SK-N-SH (cell line): ENCODE results near the gene IDE. TPM values are rescaled to one million over a fixed set of nuclear protein-coding genes. Genes with fewer than 3 reads are reported as not detected.

Experiments used
- CTCF ChIA-PET: fragments of 300-600, 350-600 bp; formaldehyde crosslinking; extraction: SDS; loops from one replicate; lab custom pipeline; 2021; lab: Yijun Ruan, JAX
- POLR2A ChIA-PET: fragments of 350-600 bp; sonication (Branson Sonifier 250); formaldehyde crosslinking; extraction: SDS; loops from one replicate; lab custom pipeline; 2020; ENCODE audit warnings: antibody characterized with exemption, inconsistent platforms; lab: Yijun Ruan, JAX
- DNase-seq: peaks from one replicate; pipeline ENCODE4 v3.0.0; 2012
- H2AFZ ChIP-seq: fragments of 200-600 bp; sonication (generic); 2 replicates; pipeline ENCODE4 v1.8.1; 2016; ENCODE audit warnings: antibody characterized with exemption, mild to moderate bottlenecking, low read depth
- H3F3A ChIP-seq: fragments of 200-600 bp; sonication (generic); replicated peaks from 2 replicates; pipeline ENCODE3; 2016; ENCODE audit warnings: antibody characterized with exemption, mild to moderate bottlenecking; ENCODE audit not compliant: insufficient read depth
- H3K27ac ChIP-seq, 2 experiments: fragments of 200-500 bp in 1 of 2; fragments of 200-600 bp in 1 of 2; sonication (Bioruptor generic) in 1 of 2; sonication (generic), shearing (Covaris generic) in 1 of 2; 2 replicates each; pipeline versions ENCODE4 v1.5.1 to v1.6.1; 2014 to 2016; ENCODE audit warnings: low read depth in 2 of 2, inconsistent platforms in 1 of 2, low read length in 1 of 2, mild to moderate bottlenecking in 1 of 2, mixed read lengths in 1 of 2
- H3K27me3 ChIP-seq: fragments of 200-600 bp; sonication (generic), shearing (Covaris generic); 2 replicates; pipeline ENCODE4 v1.6.1; 2016; ENCODE audit warnings: mixed run types; ENCODE audit not compliant: insufficient read depth
- H3K36me3 ChIP-seq, 2 experiments: fragments of 200-500 bp in 1 of 2; fragments of 200-600 bp in 1 of 2; sonication (Bioruptor generic) in 1 of 2; sonication (generic) in 1 of 2; replicated peaks in 1 of 2; 2 replicates each; pipeline versions ENCODE3 to v1.5.1; 2014 to 2016; ENCODE audit warnings: low read length in 1 of 2, mild to moderate bottlenecking in 1 of 2; ENCODE audit not compliant: insufficient read depth in 2 of 2, control insufficient read depth in 1 of 2
- H3K4me1 ChIP-seq, 2 experiments: fragments of 200-500 bp in 1 of 2; fragments of 200-600 bp in 1 of 2; sonication (Bioruptor generic) in 1 of 2; sonication (generic), shearing (Covaris generic) in 1 of 2; 2 replicates each; pipeline versions ENCODE4 v1.5.1 to v1.6.1; 2014 to 2016; ENCODE audit warnings: low read depth in 1 of 2, low read length in 1 of 2, mixed run types in 1 of 2; ENCODE audit not compliant: insufficient read depth in 2 of 2, control insufficient read depth in 1 of 2
- H3K4me2 ChIP-seq: fragments of 200-600 bp; sonication (generic), shearing (Covaris generic); 2 replicates; pipeline ENCODE4 v1.6.1; 2017; ENCODE audit warnings: mixed run types
- H3K4me3 ChIP-seq, 2 experiments: fragments of 200-500 bp in 1 of 2; fragments of 200-600 bp in 1 of 2; sonication (Bioruptor generic) in 1 of 2; sonication (generic), shearing (Covaris generic) in 1 of 2; 2 replicates each; pipeline versions ENCODE4 v1.5.1 to v1.8.1; 2014 to 2016; ENCODE audit warnings: low read depth in 2 of 2, inconsistent platforms in 1 of 2, low read length in 1 of 2, mild to moderate bottlenecking in 1 of 2, mixed read lengths in 1 of 2, moderate library complexity in 1 of 2
- H3K79me2 ChIP-seq: fragments of 200-600 bp; sonication (generic); 2 replicates; pipeline ENCODE4 v1.8.1; 2017; ENCODE audit warnings: mild to moderate bottlenecking; ENCODE audit not compliant: insufficient read depth
- H3K9ac ChIP-seq: fragments of 200-600 bp; sonication (generic); 2 replicates; pipeline ENCODE4 v1.6.1; 2017; ENCODE audit warnings: mixed run types
- H3K9me2 ChIP-seq: fragments of 200-600 bp; sonication (generic); 2 replicates; pipeline ENCODE4 v1.6.1; 2017; ENCODE audit warnings: mixed run types
- H3K9me3 ChIP-seq: fragments of 200-600 bp; sonication (generic); 2 replicates; pipeline ENCODE4 v1.6.1; 2017; ENCODE audit warnings: mixed run types, mild to moderate bottlenecking, moderate library complexity
- H4K20me1 ChIP-seq: fragments of 200-600 bp; sonication (generic); 2 replicates; pipeline ENCODE4 v1.6.1; 2017; ENCODE audit warnings: mild to moderate bottlenecking, mixed run types; ENCODE audit not compliant: insufficient read depth
- CHD2 ChIP-seq: fragments of 150-350 bp; IDR thresholded peaks from 2 replicates; pipeline ENCODE4 v1.6.1; 2018; ENCODE audit warnings: low read length; ENCODE audit not compliant: partially characterized antibody
- ELF1 ChIP-seq: IDR thresholded peaks from 2 replicates; pipeline ENCODE4 v1.4.0; 2012
- EZH2phosphoT487 ChIP-seq: fragments of 200-600 bp; sonication (generic); IDR thresholded peaks from 2 replicates; pipeline ENCODE4 v1.6.1; 2017; ENCODE audit warnings: low read depth, mixed run types, mild to moderate bottlenecking, antibody characterized with exemption, moderate library complexity, borderline replicate concordance
- FOXM1 ChIP-seq: IDR thresholded peaks from 2 replicates; pipeline ENCODE4 v1.4.0; 2012; ENCODE audit warnings: low read depth, mild to moderate bottlenecking
- JUND ChIP-seq: IDR thresholded peaks from 2 replicates; pipeline ENCODE4 v1.4.0; 2012
- MXI1 ChIP-seq: IDR thresholded peaks from 2 replicates; pipeline ENCODE4 v1.6.1; 2012; ENCODE audit warnings: mild to moderate bottlenecking, low read depth, low read length, improper control_type of control experiment
- NFIC ChIP-seq: IDR thresholded peaks from 2 replicates; pipeline ENCODE4 v1.4.0; 2012; ENCODE audit warnings: borderline replicate concordance
- POLR2AphosphoS5 ChIP-seq: IDR thresholded peaks from 2 replicates; pipeline ENCODE4 v1.6.1; 2012; ENCODE audit warnings: low read depth, low read length
- RCOR1 ChIP-seq: fragments of 150-350 bp; IDR thresholded peaks from 2 replicates; pipeline ENCODE4 v1.6.1; 2017; ENCODE audit warnings: antibody characterized with exemption, low read length
- RFX5 ChIP-seq: IDR thresholded peaks from 2 replicates; pipeline ENCODE4 v1.6.1; 2012; ENCODE audit warnings: mild to moderate bottlenecking, improper control_type of control experiment, low read length
- SIN3A ChIP-seq: IDR thresholded peaks from 2 replicates; pipeline ENCODE4 v1.6.1; 2012; ENCODE audit warnings: low read depth, mild to moderate bottlenecking, low read length, moderate library complexity, borderline replicate concordance
- SMC3 ChIP-seq: IDR thresholded peaks from 2 replicates; pipeline ENCODE4 v1.6.1; 2012; ENCODE audit warnings: low read depth, low read length, improper control_type of control experiment
- YY1 ChIP-seq: IDR thresholded peaks from 2 replicates; pipeline ENCODE4 v1.4.0; 2012; ENCODE audit warnings: low read depth, mild to moderate bottlenecking
- ZBTB33 ChIP-seq: IDR thresholded peaks from 2 replicates; pipeline ENCODE4 v1.4.0; 2012; ENCODE audit warnings: low read depth, borderline replicate concordance
- WGBS: methylation state at CpG from one replicate; pipeline ENCODE4 v1.1.6; 2017; ENCODE audit warnings: low lambda C conversion rate; 5-methylcytosine and 5-hydroxymethylcytosine counted together
- polyA plus RNA-seq, 3 experiments: library from polyadenylated mRNA; depleted of rRNA; stranded (reverse); fragments of >200 nt; gene quantifications; 2 replicates each; pipeline ENCODE4 v1.2.3, GENCODE V29; 2012
- TF ChIP-seq, protein P1 (sequence below): fragments of 200-600 bp; sonication (generic); IDR thresholded peaks from 2 replicates; pipeline ENCODE4 v1.6.1; 2017; ENCODE audit warnings: antibody characterized with exemption, mild to moderate bottlenecking, moderate library complexity
- TF ChIP-seq, protein P2 (sequence below): IDR thresholded peaks from 2 replicates; pipeline ENCODE4; 2012
- TF ChIP-seq, protein P3 (sequence below): fragments of 150-350 bp; IDR thresholded peaks from 2 replicates; pipeline ENCODE4 v1.6.1; 2017; ENCODE audit warnings: antibody characterized with exemption, low read length, low read depth, borderline replicate concordance
- TF ChIP-seq, protein P4 (sequence below): IDR thresholded peaks from 2 replicates; pipeline ENCODE4 v1.4.0; 2012; ENCODE audit warnings: low read depth, borderline replicate concordance

Gene IDE
- polyA plus RNA-seq, 1 of the 3 experiments (the other 2 are of a cell fraction) = 9.3 TPM

DNA sequence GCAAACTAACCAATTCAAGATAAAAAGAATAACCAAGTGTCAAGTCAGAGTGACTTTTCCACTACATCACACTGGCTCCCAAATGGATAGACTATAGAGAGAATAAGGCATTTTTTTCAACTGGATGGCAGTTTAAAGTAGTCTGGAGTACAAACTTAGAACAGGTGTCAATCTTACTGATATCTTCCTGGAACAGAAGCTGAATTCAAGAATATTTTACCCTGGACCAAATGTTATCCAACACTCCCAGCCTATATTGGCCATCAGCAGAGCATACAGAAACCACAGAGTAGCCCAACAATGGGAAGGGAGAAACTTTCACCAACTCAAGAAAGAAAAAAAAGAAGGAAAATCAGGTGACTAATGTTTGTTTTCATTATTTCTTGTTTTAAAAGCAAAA lies 11.5 kb downstream of the IDE start:
- no peaks in the 10 kb centered on the region for H3K27me3 ChIP-seq
- H3K9me2 ChIP-seq = no peaks in the 10 kb centered on the region

DNA sequence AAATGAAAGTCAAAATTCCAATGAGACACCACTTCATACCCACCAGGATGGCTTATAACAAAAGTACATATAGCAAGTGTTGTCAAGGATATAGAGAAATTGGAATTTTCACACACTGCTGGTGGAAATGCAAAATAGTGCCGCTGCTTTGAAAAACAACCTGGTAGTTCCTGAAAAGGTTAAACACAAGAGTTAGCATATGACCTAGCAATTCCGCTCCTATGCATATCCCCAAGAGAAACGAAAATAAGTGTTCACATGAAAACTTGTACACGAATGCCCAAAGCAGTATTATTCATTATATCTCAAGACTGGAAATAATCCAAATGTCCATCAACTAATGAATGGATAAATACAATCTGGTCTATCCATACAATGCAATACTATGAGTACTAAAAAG lies 14.8 kb downstream of the IDE start:
- 0 out of 2 replicates have a peak, but pooled peaks cover 1% of the 10 kb centered on the region for H3K9me3 ChIP-seq
- H2AFZ ChIP-seq = no peak overlapping the region
- 95% methylated on average over 4 of the region's 4 CpGs for WGBS
- H3K36me3 ChIP-seq = peaks cover 3 to 48% of the 10 kb centered on the region in 2 experiments
- H4K20me1 ChIP-seq = no peaks in the 10 kb centered on the region
- no peaks in the 10 kb centered on the region for H3K4me1 ChIP-seq
- H3F3A ChIP-seq = peaks cover 8% of the 10 kb centered on the region
- H3K4me2 ChIP-seq = no peak overlapping the region
- no peaks in the 10 kb centered on the region for H3K27me3 ChIP-seq
- H3K9me2 ChIP-seq = no peaks in the 10 kb centered on the region
- ChIA-PET POLR2A (no interaction called here), CTCF (no interaction called here)
- TF ChIP-seq, protein P1, sequence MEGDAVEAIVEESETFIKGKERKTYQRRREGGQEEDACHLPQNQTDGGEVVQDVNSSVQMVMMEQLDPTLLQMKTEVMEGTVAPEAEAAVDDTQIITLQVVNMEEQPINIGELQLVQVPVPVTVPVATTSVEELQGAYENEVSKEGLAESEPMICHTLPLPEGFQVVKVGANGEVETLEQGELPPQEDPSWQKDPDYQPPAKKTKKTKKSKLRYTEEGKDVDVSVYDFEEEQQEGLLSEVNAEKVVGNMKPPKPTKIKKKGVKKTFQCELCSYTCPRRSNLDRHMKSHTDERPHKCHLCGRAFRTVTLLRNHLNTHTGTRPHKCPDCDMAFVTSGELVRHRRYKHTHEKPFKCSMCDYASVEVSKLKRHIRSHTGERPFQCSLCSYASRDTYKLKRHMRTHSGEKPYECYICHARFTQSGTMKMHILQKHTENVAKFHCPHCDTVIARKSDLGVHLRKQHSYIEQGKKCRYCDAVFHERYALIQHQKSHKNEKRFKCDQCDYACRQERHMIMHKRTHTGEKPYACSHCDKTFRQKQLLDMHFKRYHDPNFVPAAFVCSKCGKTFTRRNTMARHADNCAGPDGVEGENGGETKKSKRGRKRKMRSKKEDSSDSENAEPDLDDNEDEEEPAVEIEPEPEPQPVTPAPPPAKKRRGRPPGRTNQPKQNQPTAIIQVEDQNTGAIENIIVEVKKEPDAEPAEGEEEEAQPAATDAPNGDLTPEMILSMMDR = no peak
- TF ChIP-seq SMC3 (no peak), ELF1 (no peak), JUND (no peak), FOXM1 (no peak), MXI1 (no peak), NFIC (no peak), SIN3A (no peak), POLR2AphosphoS5 (no peak), RFX5 (no peak), RCOR1 (no peak), YY1 (no peak)
- TF ChIP-seq, protein P2, sequence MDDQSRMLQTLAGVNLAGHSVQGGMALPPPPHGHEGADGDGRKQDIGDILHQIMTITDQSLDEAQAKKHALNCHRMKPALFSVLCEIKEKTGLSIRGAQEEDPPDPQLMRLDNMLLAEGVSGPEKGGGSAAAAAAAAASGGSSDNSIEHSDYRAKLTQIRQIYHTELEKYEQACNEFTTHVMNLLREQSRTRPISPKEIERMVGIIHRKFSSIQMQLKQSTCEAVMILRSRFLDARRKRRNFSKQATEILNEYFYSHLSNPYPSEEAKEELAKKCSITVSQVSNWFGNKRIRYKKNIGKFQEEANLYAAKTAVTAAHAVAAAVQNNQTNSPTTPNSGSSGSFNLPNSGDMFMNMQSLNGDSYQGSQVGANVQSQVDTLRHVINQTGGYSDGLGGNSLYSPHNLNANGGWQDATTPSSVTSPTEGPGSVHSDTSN = no peak
- TF ChIP-seq, protein P3, sequence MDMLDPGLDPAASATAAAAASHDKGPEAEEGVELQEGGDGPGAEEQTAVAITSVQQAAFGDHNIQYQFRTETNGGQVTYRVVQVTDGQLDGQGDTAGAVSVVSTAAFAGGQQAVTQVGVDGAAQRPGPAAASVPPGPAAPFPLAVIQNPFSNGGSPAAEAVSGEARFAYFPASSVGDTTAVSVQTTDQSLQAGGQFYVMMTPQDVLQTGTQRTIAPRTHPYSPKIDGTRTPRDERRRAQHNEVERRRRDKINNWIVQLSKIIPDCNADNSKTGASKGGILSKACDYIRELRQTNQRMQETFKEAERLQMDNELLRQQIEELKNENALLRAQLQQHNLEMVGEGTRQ = no peak
- H3K79me2 ChIP-seq = peaks cover 66% of the 10 kb centered on the region
- no peak overlapping the region for H3K27ac ChIP-seq
- DNase-seq = no peak
- no peak overlapping the region for H3K9ac ChIP-seq
- no peak overlapping the region for H3K4me3 ChIP-seq

More for the DNA sequence above, 11.5 kb downstream of the IDE start:
- DNase-seq = no peak
- no peaks in the 10 kb centered on the region for H3K9me3 ChIP-seq
- H3K4me3 ChIP-seq = no peak overlapping the region
- peaks cover 5% of the 10 kb centered on the region for H3F3A ChIP-seq
- no peak overlapping the region for H3K9ac ChIP-seq
- H2AFZ ChIP-seq = no peak overlapping the region
- TF ChIP-seq CHD2 (no peak), RFX5 (no peak), ZBTB33 (no peak), RCOR1 (no peak), EZH2phosphoT487 (no peak)
- TF ChIP-seq, protein P4, sequence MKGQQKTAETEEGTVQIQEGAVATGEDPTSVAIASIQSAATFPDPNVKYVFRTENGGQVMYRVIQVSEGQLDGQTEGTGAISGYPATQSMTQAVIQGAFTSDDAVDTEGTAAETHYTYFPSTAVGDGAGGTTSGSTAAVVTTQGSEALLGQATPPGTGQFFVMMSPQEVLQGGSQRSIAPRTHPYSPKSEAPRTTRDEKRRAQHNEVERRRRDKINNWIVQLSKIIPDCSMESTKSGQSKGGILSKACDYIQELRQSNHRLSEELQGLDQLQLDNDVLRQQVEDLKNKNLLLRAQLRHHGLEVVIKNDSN = no peak
- H3K4me1 ChIP-seq = no peaks in the 10 kb centered on the region
- peaks cover 12% of the 10 kb centered on the region; the same call in 1 of the 2 replicates for H4K20me1 ChIP-seq
- ChIA-PET POLR2A (no interaction called here), CTCF (interaction anchor here (1.0 to 1.6 kb wide), 4 partner anchors 12 to 51 kb away, joined by 3 to 8 read pairs (median 4); partner anchors contain the start of gene IDE)
- H3K79me2 ChIP-seq = peaks cover 81% of the 10 kb centered on the region
- no peak overlapping the region for H3K4me2 ChIP-seq
- no peak overlapping the region for H3K27ac ChIP-seq
- peaks cover 0 to 37% of the 10 kb centered on the region in 2 experiments for H3K36me3 ChIP-seq
